Measurements from ENCODE around the gene ITGA3. TPM values are rescaled to one million over a fixed set of nuclear protein-coding genes. Genes with fewer than 3 reads are reported as not detected.

The ITGA3 gene
- total RNA-seq, 6 experiments from 2014 or later, result 272 to 319 (median 288) TPM

Other genes with a start within 250 kb of the ITGA3 start
- gene TAC4, start 208.0 kb upstream of the ITGA3 start, total RNA-seq (2021; fragmentation: NEBNext Ultra II Directional; extraction: Animal tissue kit (Norgen Biotek cat#: 25700)), result not detected
- gene DLX4, start 86.9 kb upstream of the ITGA3 start, total RNA-seq (2021; fragmentation: NEBNext Ultra II Directional; extraction: Animal tissue kit (Norgen Biotek cat#: 25700)), result not detected
- gene DLX3, start 60.9 kb upstream of the ITGA3 start, total RNA-seq (2021; fragmentation: NEBNext Ultra II Directional; extraction: Animal tissue kit (Norgen Biotek cat#: 25700)), result not detected
- gene PDK2, start 39.2 kb downstream of the ITGA3 start, total RNA-seq (2021; fragmentation: NEBNext Ultra II Directional; extraction: Animal tissue kit (Norgen Biotek cat#: 25700)), result 10 to 100 TPM; 26.6 to 35.6 (median 29.6) TPM
- gene SAMD14, start 74.0 kb downstream of the ITGA3 start, total RNA-seq (2021; fragmentation: NEBNext Ultra II Directional; extraction: Animal tissue kit (Norgen Biotek cat#: 25700)), result 10 to 100 TPM in 4 of 6 experiments, 1 to 10 TPM in 2; 4.3 to 14.1 (median 11.4) TPM
- gene PPP1R9B, start 94.6 kb downstream of the ITGA3 start, total RNA-seq (2021; fragmentation: NEBNext Ultra II Directional; extraction: Animal tissue kit (Norgen Biotek cat#: 25700)), result 10 to 100 TPM; 66.4 to 78.5 (median 68.7) TPM
- under 1 TPM; 0.28 to 0.91 (median 0.76) TPM for gene SGCA, start 109.9 kb downstream of the ITGA3 start, total RNA-seq (2021; fragmentation: NEBNext Ultra II Directional; extraction: Animal tissue kit (Norgen Biotek cat#: 25700))
- gene COL1A1, start 145.5 kb downstream of the ITGA3 start, total RNA-seq (2021; fragmentation: NEBNext Ultra II Directional; extraction: Animal tissue kit (Norgen Biotek cat#: 25700)), result 1,000 to 10,000 TPM; 4,948 to 7,804 (median 5,240) TPM
- gene TMEM92, start 218.4 kb downstream of the ITGA3 start, total RNA-seq (2021; fragmentation: NEBNext Ultra II Directional; extraction: Animal tissue kit (Norgen Biotek cat#: 25700)), result under 1 TPM in 3 of 6 experiments, not detected in 3; 0.17 to 0.24 (median 0.18) TPM

All from HFFc6 (cell line).